ENCODE results near the gene BTNL3.

Gene BTNL3

GRCh38 chr5:181020688-181021087 is 32.0 kb downstream of the BTNL3 start:
- no peak for DNase-seq (ENCODE audit: low read depth in 1 of 2, low spot score in 1 of 2)

DNA sequence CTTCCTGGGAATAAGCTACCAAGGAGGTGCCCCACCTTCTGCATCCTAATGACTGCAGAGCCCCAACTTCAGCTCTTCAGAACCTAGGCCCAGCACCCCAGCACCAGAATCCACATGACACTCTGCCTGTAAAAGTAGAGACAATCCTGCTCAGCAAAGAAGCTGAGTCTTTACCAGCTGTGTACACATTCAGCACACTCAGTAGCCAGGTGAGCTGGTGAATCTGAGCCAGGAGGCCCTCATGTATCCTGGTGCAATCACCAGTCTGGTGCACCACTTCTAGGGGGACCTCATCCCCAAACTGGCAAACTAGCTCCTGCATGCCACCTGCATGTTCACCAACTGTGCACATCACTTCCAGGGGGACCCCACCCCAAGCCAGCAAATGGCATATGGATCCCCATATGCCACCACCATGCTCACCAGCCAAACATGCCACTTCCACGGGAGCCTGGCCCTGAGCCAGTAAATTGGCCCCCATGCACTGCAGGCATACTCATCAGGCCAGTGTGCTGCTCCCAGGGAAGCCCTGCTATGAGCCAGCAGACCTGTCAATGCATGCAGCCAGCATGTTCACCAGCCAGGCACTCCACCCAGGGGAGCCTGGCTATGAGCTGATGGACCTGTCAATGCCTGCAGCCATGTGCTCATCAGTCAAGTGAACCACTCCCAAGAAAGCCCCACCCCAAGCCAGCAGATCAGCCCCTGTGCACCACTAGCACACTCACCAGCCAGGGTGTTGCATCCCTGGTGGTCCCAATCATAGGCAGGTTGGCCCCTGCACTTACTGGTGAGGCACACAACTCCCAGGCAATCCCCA is 35.8 kb downstream of the BTNL3 start:
- no peak for DNase-seq (ENCODE audit: low read depth in 1 of 2, low spot score in 1 of 2)

DNA sequence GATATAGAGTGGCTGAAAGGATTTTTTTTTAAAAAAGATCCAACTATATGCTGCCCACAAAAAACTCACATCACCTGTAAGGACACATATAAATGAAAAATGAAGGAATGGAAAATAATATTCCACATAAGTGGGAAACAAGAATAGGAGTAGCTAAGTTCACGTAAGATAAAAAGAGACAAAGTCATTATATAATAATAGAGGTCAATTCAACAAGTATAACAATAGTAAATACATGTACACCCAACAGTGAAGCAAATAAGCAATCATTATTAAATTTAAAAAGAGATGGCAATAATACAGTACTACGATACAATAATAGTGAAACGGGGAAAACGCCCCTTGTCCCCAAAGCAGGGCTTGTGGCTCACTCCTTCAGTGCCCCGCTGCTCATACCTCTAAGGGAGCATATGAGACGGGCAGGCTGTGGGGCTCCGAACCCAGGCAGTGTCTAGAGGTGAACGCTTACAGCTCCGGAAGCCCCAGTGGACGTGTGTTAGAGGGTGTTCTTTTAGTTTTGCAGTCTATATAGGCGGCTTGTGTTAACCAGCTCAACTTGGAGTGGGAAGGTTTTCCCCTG is 38.9 kb downstream of the BTNL3 start:
- DNase-seq (ENCODE audit: low read depth in 1 of 2, low spot score in 1 of 2), result no peak

DNA sequence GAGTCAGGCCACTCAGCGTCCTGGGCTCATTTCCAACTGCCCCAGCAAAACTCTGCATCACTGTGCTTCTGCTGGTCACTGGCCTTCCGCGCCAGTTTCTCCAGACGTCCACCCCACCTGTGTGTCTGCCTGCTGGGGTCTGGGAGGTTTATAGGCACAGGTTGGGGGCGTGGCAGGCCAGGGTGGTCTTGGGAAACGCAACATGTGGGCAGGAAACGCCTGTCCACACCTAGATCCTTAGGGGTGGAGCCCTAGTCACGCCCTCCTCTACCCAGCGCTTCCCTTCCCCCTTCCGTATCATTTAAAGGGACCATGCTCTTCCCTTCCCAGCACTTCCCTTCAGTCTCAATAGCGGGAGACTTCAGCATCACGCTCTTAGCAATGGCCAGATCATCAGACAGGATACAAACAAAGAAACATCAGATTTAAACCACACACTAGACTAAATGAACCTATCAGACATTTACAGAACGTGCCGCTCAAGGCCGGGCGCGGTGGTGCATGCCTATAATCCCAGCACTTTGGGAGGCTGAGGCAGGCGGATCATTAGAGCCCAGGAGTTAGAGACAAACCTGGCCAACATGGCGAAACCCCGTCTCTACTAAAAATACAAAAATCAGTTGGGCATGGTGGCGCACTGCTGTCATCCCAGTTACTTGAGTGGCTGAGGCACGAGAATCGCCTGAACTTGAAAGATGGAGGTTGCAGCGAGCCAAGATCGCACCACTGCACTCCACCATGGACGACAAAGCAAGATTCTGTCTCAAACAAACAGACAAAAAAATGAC is 39.6 kb downstream of the BTNL3 start:
- no peak for DNase-seq (ENCODE audit: low read depth in 1 of 2, low spot score in 1 of 2)

- no peak for DNase-seq (ENCODE audit: low read depth in 1 of 2, low spot score in 1 of 2)
Measured at GRCh38 chr5:181031716-181032115, 43.1 kb downstream of the BTNL3 start.

GRCh38 chr5:181035991-181036815 is 47.6 kb downstream of the BTNL3 start:
- DNase-seq (ENCODE audit: low read depth in 1 of 2, low spot score in 1 of 2), result no peak

GRCh38 chr5:181036816-181037364 is 48.2 kb downstream of the BTNL3 start:
- DNase-seq (ENCODE audit: low read depth in 1 of 2, low spot score in 1 of 2), result no peak

DNA sequence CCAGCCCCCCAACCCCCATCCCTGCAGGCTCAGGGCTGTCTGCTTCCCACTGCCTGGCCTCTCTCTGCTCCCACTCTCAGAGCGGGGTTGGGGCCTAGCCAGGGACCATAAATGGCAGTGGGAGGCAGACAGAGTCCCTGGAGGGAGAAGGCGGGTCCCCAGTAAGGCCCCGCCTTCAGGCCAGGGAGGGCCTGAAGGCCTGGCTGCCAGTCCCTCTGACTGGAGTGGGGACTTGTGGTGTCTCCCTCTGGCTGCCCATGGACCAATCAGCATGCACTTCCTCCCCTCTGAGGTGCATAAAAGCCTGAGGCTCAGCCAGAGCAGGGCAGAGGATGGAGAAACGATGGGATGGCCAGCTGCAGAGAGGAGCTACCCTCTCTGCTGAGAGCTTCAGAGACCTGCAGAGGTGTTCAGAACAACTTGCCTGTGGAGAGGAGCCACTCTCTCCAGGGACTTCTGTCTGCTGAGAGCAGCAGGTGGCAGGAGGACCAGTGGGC is 48.8 kb downstream of the BTNL3 start:
- DNase-seq (ENCODE audit: low read depth in 1 of 2, low spot score in 1 of 2), result no peak

DNA sequence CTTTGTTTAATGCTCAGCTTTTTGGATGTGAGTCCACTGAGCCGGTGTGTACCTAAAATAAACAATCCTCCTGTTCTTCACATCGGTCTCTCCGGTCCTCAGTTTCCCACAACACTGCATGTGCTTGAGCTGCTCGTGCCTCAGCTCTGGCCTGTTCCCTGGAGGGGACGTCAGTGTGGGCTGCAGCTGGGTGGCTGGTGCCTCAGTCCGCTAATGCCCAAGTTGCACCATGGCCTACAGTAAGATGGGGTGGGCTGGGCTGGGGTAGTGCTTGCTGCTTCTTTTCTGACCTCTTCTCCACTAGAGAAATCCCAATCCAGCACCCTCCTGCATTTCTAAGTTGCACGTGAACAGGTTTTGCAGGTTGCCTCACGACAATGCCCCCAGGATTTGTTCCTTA is 50.8 kb downstream of the BTNL3 start:
- DNase-seq (ENCODE audit: low read depth in 1 of 2, low spot score in 1 of 2), result no peak

- DNase-seq (ENCODE audit: low read depth in 1 of 2, low spot score in 1 of 2), result no peak
Measured at GRCh38 chr5:181039931-181040630, 51.4 kb downstream of the BTNL3 start, which contains the start of gene BTNL9. BTNL9 (plus strand) TSS chr5:181040266; CDS start chr5:181045490, 5,224 bp downstream.

GRCh38 chr5:181040631-181040945 is 51.9 kb downstream of the BTNL3 start:
- no peak for DNase-seq (ENCODE audit: low read depth in 1 of 2, low spot score in 1 of 2)

- DNase-seq (ENCODE audit: low read depth in 1 of 2, low spot score in 1 of 2), result no peak
Measured at GRCh38 chr5:181041043-181041442, 52.4 kb downstream of the BTNL3 start.

DNA sequence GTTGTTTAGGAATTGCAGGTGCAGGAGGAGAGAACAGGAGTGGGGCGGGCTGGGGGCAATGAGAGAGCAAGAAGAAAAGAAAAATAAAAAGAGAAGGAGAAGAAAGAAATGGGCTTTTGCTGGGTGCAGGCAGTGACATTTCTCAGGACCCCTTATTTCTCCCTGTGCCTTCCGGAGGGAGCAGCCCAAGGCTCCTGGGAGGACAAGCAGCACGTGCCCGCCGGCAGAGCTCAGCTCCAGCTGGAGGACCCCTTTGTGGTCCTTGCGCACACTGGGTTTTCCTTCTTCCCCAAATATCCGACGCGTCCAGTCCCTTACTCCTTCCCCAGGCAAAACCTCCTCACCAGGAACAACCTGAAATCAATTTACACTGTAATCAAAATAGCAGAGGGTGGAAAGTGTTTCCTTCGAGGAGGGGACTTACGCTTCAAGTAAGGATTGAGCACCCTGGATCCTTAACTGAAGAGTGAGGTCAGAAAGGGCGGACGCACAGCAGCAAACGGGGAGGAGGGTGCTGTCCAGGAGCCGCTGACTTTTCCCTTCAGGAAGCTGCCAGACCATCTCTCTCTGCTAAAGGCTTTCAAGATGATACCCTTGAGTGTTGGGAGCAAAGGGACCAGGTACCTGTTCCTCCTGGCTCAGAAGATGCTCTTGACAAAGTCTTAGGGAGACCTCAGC is 53.5 kb downstream of the BTNL3 start:
- DNase-seq (ENCODE audit: low read depth in 1 of 2, low spot score in 1 of 2), result no peak

DNA sequence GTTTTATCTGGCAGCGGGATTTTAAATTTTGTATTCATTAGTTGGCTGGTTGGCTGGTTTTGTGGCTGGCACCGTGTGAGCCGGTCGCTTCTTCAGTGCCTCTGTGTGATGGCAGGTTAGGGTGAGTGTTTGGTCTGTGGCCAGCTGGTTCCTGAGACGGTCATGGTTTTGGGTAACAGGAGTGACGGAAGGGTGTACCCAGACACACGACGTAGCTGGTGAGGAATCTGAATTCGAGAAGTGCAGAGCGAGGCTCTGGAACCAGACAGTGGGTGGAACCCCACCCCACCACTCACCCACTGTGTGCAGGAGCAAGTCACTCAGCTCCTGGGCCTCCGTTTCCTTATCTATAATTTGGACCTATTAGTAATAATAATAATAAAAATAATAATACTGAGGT is 54.1 kb downstream of the BTNL3 start:
- no peak for DNase-seq (ENCODE audit: low read depth in 1 of 2, low spot score in 1 of 2)

DNA sequence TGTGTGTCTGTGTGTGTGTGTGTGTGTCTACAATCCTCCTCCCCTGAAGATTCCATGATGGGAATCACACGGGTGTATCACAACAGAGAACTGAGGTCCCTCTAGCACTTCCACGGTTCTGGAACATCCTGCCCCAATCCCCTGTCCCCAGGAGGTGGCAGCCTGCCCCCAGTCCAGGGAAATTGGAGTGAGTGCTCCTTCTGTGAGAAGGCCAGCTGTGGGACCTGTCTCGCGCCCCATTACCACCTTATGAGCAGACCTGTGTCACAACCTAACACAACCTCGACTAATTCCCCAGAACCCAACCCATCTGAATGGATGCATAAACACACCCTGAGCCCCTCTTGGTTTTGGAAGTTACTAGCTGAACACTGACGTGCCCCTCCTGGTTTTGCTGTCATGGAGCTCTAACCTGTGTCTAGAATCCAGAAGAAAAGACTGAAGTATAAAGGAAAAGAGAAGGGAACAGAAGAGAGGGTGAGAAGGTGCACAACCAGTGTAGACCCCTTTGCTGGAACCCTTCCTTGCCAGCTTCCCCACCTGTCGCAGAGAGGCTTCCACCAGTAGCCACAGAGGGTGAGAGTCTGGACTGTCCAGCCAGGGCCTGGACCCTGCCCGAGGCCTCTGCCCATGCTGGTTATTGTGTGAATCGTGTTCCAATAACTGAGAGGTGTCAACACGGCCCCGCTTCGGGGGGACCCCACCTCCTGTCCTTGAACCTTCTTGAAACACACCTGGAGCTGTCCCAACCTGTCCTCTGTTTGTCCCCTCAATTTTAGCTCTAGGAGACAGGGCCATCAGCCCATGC is 54.8 kb downstream of the BTNL3 start:
- DNase-seq (ENCODE audit: low read depth in 1 of 2, low spot score in 1 of 2), result no peak

DNA sequence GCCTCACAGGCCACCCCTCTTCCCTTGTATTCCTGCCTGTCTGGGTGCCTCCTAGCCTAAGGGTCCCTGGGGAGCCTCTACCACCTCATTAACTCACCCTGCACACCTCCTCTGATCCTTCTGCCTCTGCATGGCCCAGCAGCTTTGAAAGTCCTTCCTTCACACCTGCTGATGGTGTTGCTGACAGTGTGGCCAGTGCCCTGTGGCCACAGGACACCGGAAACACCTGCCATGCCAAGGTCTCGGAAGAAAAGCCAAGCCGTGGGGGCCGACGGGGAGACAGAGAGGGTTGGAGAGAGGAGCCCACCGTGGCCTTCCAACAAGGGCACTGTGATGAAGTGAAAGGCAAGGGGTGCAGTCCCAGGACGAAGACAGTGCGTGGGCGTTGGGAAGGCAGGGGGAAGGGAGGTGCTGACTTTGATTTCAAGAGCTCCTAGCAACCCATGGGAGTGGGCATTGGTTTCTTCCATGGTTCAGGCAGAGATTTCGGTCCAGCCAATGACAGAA is 55.5 kb downstream of the BTNL3 start:
- DNase-seq (ENCODE audit: low read depth in 1 of 2, low spot score in 1 of 2), result no peak

DNA sequence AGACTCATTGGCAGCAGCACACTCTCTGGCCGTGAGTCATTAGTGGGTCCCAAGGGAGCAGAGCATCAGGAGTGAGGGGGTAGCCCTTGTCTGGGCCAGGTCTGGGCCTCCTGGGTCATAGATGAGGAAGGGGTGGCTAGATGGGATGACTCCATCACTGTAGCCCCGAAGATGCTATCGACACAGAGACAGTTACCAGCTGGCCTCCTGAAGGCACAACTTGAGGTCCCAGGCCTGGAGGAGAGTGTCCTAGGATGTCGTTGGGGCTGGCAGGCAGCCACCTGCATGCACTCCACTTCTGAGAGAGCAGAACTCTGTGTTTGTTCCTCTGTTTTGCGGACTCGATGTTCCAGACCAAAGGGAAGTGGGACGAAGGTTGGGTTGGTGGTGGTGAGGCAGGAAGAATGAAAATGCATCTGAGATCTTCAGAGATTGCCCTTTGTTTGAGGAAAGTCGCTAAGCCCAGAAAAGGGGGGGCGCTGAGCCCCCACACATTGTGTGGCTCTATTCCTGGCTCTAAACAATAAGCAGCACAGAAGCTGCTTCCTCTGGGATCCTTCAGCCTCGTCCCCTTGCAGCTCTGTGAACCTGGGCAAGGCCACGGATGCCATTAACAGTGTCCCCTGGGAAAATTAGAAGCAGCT is 56.1 kb downstream of the BTNL3 start:
- DNase-seq (ENCODE audit: low read depth in 1 of 2, low spot score in 1 of 2), result no peak

- no peak for DNase-seq (ENCODE audit: low read depth in 1 of 2, low spot score in 1 of 2)
Measured at GRCh38 chr5:181045316-181045715, 56.7 kb downstream of the BTNL3 start.

Measured in stimulated activated CD4-positive, alpha-beta T cell treated with anti-CD3 and anti-CD28 coated beads, Interleukin-15, amount 100 ng/mL, for 1 hour (primary cell).